Measurements from ENCODE around the gene GTSF1L.

GTSF1L gene

DNA sequence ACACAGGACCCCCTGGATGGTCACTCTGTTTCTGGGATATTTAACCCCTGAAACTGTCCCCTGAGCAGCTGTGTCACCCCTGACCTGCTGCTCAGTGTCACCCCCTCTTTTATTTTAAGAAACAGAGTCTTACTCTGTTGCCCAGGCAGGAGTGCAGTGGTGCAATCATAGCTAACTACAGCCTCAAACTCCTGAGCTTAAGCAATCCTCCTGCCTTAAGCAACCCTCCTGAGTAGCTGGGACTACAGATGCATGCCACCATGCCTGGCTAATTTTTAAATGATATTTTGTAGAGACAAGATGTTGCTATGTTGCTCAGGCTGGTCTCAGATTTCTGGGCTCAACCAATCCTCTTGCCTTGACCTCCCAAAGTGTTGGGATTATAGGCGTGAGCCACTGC is 21.5 kb upstream of the GTSF1L start:
- TF ChIP-seq, protein P1, sequence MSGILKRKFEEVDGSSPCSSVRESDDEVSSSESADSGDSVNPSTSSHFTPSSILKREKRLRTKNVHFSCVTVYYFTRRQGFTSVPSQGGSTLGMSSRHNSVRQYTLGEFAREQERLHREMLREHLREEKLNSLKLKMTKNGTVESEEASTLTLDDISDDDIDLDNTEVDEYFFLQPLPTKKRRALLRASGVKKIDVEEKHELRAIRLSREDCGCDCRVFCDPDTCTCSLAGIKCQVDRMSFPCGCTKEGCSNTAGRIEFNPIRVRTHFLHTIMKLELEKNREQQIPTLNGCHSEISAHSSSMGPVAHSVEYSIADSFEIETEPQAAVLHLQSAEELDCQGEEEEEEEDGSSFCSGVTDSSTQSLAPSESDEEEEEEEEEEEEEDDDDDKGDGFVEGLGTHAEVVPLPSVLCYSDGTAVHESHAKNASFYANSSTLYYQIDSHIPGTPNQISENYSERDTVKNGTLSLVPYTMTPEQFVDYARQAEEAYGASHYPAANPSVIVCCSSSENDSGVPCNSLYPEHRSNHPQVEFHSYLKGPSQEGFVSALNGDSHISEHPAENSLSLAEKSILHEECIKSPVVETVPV (CRISPR knock-in tag; IDR thresholded peaks at IDR 0.05), result no peak
- no peak for ATAC-seq

DNA sequence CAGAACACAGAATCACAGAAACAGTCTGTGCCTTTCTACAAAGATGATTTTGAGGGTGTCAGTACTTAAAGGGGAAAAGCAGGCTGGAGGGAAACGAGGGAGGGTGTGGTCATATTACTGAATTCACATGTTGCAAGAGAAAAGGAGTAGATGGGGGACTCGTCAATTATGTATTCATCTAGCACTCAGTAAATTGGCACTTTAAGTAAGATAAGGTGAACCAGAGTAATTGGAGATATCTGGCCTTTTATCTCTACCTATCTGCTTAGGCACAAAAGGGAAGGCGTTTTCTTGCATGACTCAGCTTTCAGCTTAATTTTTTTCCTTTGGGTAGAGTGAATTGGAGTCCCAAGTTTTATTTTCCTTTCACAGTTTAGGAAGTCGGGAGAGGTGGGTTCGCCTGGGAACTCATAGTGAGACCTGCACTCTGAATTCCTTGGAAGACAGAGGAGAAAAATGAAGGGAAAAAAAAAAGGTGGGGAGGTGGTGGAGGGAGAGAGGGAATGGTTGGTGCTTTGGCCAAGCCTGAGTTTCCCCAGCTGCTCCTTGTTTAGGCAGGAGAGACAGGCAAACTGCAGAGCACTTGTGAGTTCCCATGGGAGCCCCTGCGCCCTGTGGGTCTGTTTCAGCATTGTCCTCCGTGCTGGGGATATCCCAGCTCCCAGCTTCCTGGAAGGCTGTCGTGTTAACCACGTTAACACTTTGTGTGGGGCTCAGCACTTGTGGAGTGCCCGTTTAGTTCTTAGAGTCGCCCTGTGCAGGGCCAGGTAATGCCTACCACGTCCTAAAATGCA is 19.7 kb upstream of the GTSF1L start:
- TF ChIP-seq PPARA (CRISPR knock-in tag; IDR thresholded peaks at IDR 0.05; ENCODE audit: borderline replicate concordance), result no peak
- no peak for TF ChIP-seq TOX (CRISPR knock-in tag; IDR thresholded peaks at IDR 0.05; ENCODE audit: borderline replicate concordance)
- no peak for ATAC-seq

DNA sequence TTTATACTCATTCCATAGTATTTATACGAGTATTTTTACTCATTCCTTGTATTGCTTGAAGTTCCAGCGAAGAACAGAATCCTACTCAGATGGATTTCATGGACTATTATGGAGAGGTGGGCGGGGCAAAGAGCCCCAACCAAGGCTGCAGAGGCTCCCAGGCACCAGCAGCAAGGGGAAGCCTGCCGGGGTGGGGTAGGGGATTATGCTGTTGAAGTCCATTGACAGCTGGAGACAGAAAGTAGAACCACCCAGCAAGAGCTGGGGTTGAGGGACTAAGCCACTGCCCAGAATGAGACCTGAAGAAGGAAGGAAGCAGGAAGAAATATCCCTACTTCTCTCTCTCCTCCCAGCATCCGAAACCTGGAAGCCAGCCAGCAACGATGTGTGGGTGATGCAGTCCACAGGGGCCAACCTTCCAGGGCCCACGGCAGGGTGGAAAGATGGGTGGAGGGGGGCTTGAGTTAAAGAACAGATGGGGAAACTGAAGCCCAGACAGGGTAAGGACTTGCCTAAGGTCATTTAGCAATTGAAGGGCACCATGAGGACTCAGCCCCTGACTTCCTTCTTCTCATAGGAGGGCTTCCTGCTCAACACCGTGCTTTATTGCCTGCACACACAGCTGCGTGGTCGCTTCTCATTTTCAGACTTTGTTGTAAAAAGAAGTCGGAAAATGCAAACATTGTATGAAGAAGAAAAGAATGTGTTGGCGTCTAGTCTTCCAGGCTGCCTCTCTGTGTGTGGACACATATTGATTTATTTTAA is 18.3 kb upstream of the GTSF1L start:
- ATAC-seq, result no peak
- TF ChIP-seq PPARA (CRISPR knock-in tag; IDR thresholded peaks at IDR 0.05; ENCODE audit: borderline replicate concordance), result no peak
- no peak for TF ChIP-seq ISL1 (CRISPR knock-in tag; IDR thresholded peaks at IDR 0.05)
- no peak for TF ChIP-seq ARNTL (CRISPR knock-in tag; IDR thresholded peaks at IDR 0.05; ENCODE audit: borderline replicate concordance, low read depth)
- no peak for TF ChIP-seq ZNF565 (CRISPR knock-in tag; conservative IDR thresholded peaks at IDR 0.05; ENCODE audit: low read depth)
- no peak for TF ChIP-seq ZNF8 (CRISPR knock-in tag; IDR thresholded peaks at IDR 0.05)
- no peak for TF ChIP-seq CSDC2 (CRISPR knock-in tag; IDR thresholded peaks at IDR 0.05)
- no peak for TF ChIP-seq ZNF70 (CRISPR knock-in tag; IDR thresholded peaks at IDR 0.05)
- TF ChIP-seq OSR1 (CRISPR knock-in tag; IDR thresholded peaks at IDR 0.05), result no peak
- TF ChIP-seq, protein P2, sequence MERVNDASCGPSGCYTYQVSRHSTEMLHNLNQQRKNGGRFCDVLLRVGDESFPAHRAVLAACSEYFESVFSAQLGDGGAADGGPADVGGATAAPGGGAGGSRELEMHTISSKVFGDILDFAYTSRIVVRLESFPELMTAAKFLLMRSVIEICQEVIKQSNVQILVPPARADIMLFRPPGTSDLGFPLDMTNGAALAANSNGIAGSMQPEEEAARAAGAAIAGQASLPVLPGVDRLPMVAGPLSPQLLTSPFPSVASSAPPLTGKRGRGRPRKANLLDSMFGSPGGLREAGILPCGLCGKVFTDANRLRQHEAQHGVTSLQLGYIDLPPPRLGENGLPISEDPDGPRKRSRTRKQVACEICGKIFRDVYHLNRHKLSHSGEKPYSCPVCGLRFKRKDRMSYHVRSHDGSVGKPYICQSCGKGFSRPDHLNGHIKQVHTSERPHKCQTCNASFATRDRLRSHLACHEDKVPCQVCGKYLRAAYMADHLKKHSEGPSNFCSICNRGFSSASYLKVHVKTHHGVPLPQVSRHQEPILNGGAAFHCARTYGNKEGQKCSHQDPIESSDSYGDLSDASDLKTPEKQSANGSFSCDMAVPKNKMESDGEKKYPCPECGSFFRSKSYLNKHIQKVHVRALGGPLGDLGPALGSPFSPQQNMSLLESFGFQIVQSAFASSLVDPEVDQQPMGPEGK (CRISPR knock-in tag; IDR thresholded peaks at IDR 0.05; ENCODE audit: borderline replicate concordance), result no peak
- TF ChIP-seq, protein P3, sequence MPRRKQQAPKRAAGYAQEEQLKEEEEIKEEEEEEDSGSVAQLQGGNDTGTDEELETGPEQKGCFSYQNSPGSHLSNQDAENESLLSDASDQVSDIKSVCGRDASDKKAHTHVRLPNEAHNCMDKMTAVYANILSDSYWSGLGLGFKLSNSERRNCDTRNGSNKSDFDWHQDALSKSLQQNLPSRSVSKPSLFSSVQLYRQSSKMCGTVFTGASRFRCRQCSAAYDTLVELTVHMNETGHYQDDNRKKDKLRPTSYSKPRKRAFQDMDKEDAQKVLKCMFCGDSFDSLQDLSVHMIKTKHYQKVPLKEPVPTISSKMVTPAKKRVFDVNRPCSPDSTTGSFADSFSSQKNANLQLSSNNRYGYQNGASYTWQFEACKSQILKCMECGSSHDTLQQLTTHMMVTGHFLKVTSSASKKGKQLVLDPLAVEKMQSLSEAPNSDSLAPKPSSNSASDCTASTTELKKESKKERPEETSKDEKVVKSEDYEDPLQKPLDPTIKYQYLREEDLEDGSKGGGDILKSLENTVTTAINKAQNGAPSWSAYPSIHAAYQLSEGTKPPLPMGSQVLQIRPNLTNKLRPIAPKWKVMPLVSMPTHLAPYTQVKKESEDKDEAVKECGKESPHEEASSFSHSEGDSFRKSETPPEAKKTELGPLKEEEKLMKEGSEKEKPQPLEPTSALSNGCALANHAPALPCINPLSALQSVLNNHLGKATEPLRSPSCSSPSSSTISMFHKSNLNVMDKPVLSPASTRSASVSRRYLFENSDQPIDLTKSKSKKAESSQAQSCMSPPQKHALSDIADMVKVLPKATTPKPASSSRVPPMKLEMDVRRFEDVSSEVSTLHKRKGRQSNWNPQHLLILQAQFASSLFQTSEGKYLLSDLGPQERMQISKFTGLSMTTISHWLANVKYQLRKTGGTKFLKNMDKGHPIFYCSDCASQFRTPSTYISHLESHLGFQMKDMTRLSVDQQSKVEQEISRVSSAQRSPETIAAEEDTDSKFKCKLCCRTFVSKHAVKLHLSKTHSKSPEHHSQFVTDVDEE (CRISPR knock-in tag; IDR thresholded peaks at IDR 0.05), result no peak
- no peak for TF ChIP-seq BACH2 (CRISPR knock-in tag; IDR thresholded peaks at IDR 0.05; ENCODE audit: borderline replicate concordance)
- TF ChIP-seq ZFP3 (CRISPR knock-in tag; IDR thresholded peaks at IDR 0.05), result no peak
- TF ChIP-seq, protein P4, sequence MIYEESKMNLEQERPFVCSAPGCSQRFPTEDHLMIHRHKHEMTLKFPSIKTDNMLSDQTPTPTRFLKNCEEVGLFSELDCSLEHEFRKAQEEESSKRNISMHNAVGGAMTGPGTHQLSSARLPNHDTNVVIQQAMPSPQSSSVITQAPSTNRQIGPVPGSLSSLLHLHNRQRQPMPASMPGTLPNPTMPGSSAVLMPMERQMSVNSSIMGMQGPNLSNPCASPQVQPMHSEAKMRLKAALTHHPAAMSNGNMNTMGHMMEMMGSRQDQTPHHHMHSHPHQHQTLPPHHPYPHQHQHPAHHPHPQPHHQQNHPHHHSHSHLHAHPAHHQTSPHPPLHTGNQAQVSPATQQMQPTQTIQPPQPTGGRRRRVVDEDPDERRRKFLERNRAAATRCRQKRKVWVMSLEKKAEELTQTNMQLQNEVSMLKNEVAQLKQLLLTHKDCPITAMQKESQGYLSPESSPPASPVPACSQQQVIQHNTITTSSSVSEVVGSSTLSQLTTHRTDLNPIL (CRISPR knock-in tag; IDR thresholded peaks at IDR 0.05; ENCODE audit: low read depth), result no peak
- TF ChIP-seq SNAI2 (CRISPR knock-in tag; IDR thresholded peaks at IDR 0.05), result no peak
- TF ChIP-seq ESRRG (CRISPR knock-in tag; IDR thresholded peaks at IDR 0.05), result no peak
- TF ChIP-seq TCF4 (CRISPR knock-in tag; IDR thresholded peaks at IDR 0.05; ENCODE audit: borderline replicate concordance), result no peak
- TF ChIP-seq, protein P5, sequence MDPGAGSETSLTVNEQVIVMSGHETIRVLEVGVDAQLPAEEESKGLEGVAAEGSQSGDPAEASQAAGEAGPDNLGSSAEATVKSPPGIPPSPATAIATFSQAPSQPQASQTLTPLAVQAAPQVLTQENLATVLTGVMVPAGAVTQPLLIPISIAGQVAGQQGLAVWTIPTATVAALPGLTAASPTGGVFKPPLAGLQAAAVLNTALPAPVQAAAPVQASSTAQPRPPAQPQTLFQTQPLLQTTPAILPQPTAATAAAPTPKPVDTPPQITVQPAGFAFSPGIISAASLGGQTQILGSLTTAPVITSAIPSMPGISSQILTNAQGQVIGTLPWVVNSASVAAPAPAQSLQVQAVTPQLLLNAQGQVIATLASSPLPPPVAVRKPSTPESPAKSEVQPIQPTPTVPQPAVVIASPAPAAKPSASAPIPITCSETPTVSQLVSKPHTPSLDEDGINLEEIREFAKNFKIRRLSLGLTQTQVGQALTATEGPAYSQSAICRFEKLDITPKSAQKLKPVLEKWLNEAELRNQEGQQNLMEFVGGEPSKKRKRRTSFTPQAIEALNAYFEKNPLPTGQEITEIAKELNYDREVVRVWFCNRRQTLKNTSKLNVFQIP (CRISPR knock-in tag; IDR thresholded peaks at IDR 0.05; ENCODE audit: borderline replicate concordance, low read depth), result no peak
- no peak for TF ChIP-seq TOX (CRISPR knock-in tag; IDR thresholded peaks at IDR 0.05; ENCODE audit: borderline replicate concordance)
- TF ChIP-seq, protein P1 (CRISPR knock-in tag; IDR thresholded peaks at IDR 0.05), result no peak
- TF ChIP-seq ZC3H10 (CRISPR knock-in tag; IDR thresholded peaks at IDR 0.05), result no peak
